Measurements from ENCODE around the gene AURKAIP1. TPM values are rescaled to one million over a fixed set of nuclear protein-coding genes. Genes with fewer than 3 reads are reported as not detected.

The AURKAIP1 gene
- total RNA-seq = 47.2 TPM

GRCh38 chr1:1374929-1375662 lies at the start of gene AURKAIP1:
Gene AURKAIP1, minus strand, starts transcription at chr1:1375207. Its CDS starts 451 bp downstream, at chr1:1374756.

GRCh38 chr1:1421147-1421906 lies 46.3 kb upstream of the AURKAIP1 start, which contains the start of gene ANKRD65:
Gene ANKRD65, minus strand, starts transcription at chr1:1421276. Its CDS starts 271 bp downstream, at chr1:1421005.

GRCh38 chr1:1406821-1407635 lies 32.0 kb upstream of the AURKAIP1 start, which contains the start of gene MRPL20:
Gene MRPL20, minus strand, starts transcription at chr1:1407293. Its CDS starts 76 bp downstream, at chr1:1407217.

GRCh38 chr1:1399187-1399871 lies 24.3 kb upstream of the AURKAIP1 start, which contains the start of gene CCNL2:
Gene CCNL2, minus strand, starts transcription at chr1:1399335. Its CDS starts 29 bp downstream, at chr1:1399306.

GRCh38 chr1:1358433-1359271 lies 16.4 kb downstream of the AURKAIP1 start, which contains the start of gene MXRA8:
Gene MXRA8, minus strand, starts transcription at chr1:1358555. Its CDS starts 51 bp downstream, at chr1:1358504.

GRCh38 chr1:1349256-1350012 lies 25.6 kb downstream of the AURKAIP1 start, which contains the start of gene DVL1:
Gene DVL1, minus strand, starts transcription at chr1:1349418. Its CDS starts 353 bp downstream, at chr1:1349065.

GRCh38 chr1:1331068-1331965 lies 43.7 kb downstream of the AURKAIP1 start, which contains the start of gene TAS1R3:
Gene TAS1R3, plus strand, starts transcription at chr1:1331280. Its CDS starts 66 bp downstream, at chr1:1331346.

GRCh38 chr1:1324524-1325287 lies 50.3 kb downstream of the AURKAIP1 start, which contains the start of the genes CPTP and INTS11:
Gene CPTP, plus strand, starts transcription at chr1:1324802. Its CDS starts 2,109 bp downstream, at chr1:1326911.
Gene INTS11, minus strand, starts transcription at chr1:1324660. Its CDS starts 52 bp downstream, at chr1:1324608.

Other genes starting within 250 kb of the AURKAIP1 start
- not detected for gene TTLL10, start 201.3 kb downstream of the AURKAIP1 start, total RNA-seq
- not detected for gene TNFRSF18, start 168.6 kb downstream of the AURKAIP1 start, total RNA-seq
- 0.22 TPM for gene TNFRSF4, start 161.1 kb downstream of the AURKAIP1 start, total RNA-seq
- 74.0 TPM for gene SDF4, start 143.2 kb downstream of the AURKAIP1 start, total RNA-seq
- 18.1 TPM for gene B3GALT6, start 143.0 kb downstream of the AURKAIP1 start, total RNA-seq
- gene C1QTNF12, start 128.5 kb downstream of the AURKAIP1 start, total RNA-seq = 2.5 TPM
- 46.0 TPM for gene UBE2J2, start 101.4 kb downstream of the AURKAIP1 start, total RNA-seq
- 7.1 TPM for gene SCNN1D, start 94.8 kb downstream of the AURKAIP1 start, total RNA-seq
- 136 TPM for gene ACAP3, start 67.3 kb downstream of the AURKAIP1 start, total RNA-seq
- 17.1 TPM for gene PUSL1, start 66.6 kb downstream of the AURKAIP1 start, total RNA-seq
- gene INTS11, start 50.5 kb downstream of the AURKAIP1 start, total RNA-seq = 90.8 TPM
- 18.3 TPM for gene CPTP, start 50.4 kb downstream of the AURKAIP1 start, total RNA-seq
- 0.77 TPM for gene TAS1R3, start 43.9 kb downstream of the AURKAIP1 start, total RNA-seq
- gene DVL1, start 25.8 kb downstream of the AURKAIP1 start, total RNA-seq = 57.0 TPM
- gene MXRA8, start 16.7 kb downstream of the AURKAIP1 start, total RNA-seq = 127 TPM
- gene CCNL2, start 24.1 kb upstream of the AURKAIP1 start, total RNA-seq = 314 TPM
- gene MRPL20, start 32.1 kb upstream of the AURKAIP1 start, total RNA-seq = 74.5 TPM
- 8.1 TPM for gene ANKRD65, start 46.1 kb upstream of the AURKAIP1 start, total RNA-seq
- 19.8 TPM for gene VWA1, start 60.5 kb upstream of the AURKAIP1 start, total RNA-seq
- gene ATAD3C, start 74.5 kb upstream of the AURKAIP1 start, total RNA-seq = 0.05 TPM
- gene ATAD3B, start 96.6 kb upstream of the AURKAIP1 start, total RNA-seq = 20.4 TPM
- gene ATAD3A, start 137.0 kb upstream of the AURKAIP1 start, total RNA-seq = 12.8 TPM
- 12.0 TPM for gene TMEM240, start 165.4 kb upstream of the AURKAIP1 start, total RNA-seq
- gene SSU72, start 199.7 kb upstream of the AURKAIP1 start, total RNA-seq = 58.5 TPM
- gene FNDC10, start 224.9 kb upstream of the AURKAIP1 start, total RNA-seq = 1.9 TPM
- gene MIB2, start 240.3 kb upstream of the AURKAIP1 start, total RNA-seq = 76.8 TPM

Measured in camera-type eye (tissue), 1 donor.